ENCODE data around the gene CCDC88C.
A peak's percentile ranks its signal among the peaks of the same experiment; 100 is the strongest.

Gene CCDC88C

DNA sequence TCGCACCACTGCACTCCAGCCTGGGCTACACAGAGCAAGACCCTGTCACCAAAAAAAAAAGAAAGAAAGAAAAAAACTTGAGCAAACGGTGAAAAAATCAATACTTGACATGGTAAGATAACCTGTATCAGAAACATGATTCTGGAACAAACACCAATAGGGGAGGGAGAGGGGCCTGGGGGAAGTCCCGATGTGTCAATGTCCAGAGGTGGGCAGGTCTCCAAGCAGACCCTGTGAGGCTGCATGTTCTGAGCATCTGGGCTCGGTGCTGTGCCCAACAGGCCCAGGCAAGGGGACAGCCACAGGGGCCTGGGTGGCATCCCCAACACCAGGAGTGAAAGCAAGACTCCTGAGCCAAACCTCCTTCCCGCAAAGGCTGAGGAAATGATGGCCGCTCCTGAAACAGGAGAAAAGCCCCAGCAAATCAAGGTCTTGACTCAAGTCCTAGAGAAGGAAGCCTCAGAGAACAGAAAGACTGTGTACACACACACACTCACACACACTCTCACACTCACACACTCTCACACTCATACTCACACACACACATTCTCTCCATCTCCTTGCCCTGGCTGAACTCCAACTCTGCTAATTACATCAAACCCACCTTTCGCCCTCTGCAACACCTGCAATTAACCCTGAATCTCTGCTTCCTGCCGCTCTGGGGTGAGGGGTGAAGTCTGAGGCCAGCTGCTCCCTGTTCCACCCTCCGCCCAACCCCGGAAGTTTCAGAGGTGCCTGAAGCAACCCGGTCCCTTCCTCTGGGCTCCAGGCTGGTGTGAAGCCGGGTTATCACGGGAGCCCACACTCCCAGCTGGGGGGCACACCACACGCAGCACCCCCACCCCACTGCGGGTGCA, 20.4 kb downstream of the CCDC88C start:
- peak in 2 of 3 experiments; percentile 88 to 96 for DNase-seq

DNA sequence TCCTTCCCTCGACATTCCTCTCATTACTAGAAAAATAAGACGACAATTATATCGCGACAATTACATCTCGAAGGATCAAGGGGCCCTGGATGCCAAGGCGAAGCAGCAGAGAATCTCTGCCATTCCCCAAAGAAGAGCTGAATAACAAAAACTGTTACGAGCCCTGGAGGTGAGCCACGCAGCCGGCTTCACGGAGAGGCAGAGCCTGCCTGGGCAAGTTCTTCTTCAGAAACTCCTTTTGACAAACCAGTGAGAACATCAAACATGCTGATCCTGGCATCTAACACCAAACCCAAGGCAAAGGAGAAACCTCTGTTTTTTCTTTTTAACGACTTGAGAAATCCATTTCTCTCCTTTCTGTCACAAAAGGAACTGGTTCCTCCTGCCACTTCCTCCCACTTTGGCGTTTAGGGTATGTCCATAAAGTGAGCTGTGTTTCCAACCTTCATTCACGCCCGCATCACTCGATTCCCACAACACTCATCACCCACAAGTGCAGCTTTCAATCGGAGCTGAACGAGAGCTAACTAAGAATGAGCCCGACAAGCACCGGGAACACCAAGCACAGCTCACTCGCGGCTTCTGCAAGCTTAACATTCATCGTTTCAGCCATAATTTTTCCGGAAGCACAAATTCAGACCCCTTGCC, 21.5 kb downstream of the CCDC88C start:
- peak in 1 of 3 experiments; percentile 74 for DNase-seq

DNA sequence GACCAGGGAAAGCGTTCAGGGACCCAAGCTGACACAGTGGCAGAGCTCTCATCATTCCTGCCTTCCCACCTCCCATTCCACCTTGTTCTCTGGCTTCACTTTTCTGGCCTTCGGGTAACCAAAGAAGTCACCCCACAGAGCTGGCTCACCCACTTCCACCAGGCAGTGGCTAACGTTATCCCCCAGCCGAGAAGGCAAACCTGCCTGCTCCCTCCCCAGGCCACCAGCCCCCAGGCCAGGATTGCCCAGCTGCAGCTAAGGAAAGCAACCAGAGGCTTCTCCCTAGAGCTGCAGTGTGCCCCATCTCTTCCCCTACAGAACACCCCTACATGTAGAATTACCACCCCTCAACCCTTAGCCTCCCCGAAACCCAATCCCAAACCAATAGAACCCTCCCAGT, 22.2 kb downstream of the CCDC88C start:
- no peak for DNase-seq

DNA sequence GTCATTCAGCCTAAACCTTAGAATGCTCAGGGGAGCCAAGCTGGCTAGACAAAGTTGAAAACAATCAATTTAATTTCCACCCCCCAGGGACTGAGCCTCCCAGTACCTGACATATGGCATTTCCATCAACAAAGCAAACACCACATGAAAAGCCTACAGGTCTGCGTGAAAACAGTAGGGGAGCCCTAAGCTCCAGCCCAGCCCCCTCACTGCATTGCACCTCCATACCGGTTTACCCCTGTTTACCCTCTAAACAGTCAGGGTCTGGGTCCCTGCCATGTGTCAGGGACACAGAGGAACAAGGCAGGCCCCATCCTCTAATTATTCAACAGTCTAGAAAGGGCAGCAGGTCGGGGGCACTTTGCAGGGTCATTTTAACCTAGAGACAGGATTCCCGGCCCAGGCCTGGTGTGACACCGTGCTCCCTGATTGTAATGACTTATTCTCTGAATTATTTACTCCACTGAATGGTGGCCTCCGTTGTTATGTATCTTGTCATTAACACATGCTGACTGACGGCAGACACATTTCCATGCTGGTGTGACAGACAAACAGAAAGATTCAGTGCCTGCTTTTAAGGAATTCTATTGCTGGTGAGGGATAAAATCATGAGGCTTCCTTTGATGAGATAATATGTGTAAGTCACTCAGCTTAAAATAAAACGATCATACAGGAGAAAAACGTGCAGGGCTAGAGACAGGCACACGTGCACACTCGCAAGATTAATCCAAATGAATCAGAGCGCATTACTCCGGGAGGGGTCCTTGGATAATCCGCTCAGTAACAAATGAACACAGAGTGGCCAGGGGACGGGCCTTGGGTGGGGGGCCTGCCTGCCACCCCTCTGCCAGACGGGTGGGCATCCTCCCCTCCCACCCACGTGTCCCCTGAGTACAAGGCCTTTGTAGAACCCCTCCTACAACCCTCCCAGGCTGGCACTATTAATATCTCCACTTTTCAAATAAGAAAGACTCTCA, 23.2 kb downstream of the CCDC88C start:
- peak in 1 of 3 experiments; percentile 33 for DNase-seq

DNA sequence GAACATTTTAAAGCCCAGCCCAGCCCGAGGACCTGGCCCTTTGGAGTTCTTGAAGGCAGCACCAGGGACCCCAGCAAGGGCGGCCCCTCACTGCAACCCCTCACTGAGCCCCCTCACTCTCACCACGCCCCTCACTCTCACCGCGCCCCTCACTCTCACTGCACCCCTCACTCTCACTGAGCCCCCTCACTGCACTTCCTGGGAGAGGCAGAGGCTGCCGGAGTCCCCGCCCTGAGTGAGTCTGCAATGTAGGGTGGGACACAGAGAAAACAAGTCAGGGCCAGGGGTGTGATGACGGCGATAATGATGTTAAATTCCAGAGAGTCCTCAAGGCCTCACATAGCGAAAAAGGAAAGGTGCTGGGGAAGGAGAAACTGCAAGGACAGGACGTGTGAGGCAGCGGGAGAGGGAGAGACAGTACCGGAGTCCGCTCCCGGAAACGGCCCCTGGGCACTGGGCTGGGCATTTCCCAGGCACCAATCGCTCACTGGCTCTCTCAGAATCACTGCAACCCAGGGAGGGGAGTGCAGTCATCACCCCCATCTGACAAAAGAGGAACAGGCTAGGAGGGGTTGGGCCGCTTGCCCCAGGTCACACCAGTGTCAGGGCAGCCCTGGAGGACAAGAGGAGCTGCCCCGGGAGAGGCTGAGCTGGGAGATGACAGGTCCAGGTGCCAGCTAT, 24.9 kb downstream of the CCDC88C start:
- no peak for DNase-seq

DNA sequence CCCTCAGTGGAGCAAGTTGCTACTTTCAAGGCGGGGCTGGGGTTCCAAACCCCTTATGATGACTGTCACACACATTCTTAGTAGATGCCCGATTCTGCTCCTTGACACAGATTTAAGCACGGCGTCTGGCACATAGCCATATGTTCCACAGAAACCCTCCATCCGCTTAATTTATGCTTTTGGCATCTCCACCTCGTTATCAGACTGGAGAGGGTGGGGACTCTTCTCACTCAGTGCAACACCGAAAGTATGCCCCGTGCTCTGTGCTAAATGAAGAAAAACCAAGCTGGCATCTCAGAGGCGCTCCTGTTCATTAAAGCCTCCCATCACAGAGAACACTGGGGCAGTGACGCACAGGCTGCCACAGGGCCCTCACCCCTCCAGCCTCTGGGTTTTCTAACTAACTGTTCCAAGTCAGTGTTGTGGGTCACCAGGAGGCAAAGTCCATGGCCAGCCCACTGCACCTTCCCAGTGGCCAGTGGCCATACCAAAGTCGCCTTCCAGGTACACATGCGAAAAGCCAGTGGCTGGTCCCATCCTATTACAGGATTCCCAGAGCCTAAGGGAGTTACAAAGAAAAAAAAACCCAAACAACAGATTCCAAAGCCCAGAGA, 27.3 kb downstream of the CCDC88C start:
- peak in 2 of 3 experiments; percentile 25 to 30 for DNase-seq

DNA sequence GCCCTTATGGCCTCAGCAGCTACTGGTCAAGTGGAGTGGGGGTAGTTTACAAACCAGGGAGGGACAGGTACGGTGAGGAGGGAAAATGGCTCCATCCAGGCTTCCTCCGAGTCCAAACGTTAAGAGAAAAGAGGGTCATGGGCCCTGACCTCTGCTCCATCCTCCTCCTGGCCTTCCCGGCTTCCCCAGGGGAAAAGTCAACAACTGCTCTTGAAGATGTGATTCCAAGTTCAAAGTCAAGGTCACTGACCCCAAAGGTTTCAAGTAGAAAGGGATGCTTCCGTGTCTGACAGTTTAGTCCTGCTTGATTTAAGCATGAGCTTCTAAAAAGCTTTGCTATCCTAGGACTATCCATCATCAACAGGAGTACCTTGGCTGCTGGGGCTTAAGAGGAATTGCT, 28.5 kb downstream of the CCDC88C start:
- no peak for DNase-seq

DNA sequence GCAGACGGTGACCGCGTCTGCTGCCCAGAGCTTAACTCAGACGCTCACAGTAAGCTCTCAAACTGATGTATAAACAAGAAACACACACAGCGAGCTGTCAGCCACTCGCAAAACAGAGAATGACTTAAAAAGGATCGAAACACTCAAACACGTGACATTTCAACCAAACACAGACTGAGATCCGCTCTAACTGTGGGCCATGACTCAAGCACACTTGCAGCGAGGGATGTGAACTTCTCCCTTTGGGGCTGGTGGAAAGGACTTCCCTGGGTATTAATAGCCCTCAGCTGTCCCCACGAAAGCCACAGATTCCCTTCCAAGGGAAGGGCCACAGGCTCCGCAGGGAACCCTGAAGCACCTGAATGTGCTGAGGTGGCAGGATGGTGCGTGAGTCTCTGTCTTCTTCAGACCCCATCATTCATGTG, 29.1 kb downstream of the CCDC88C start:
- DNase-seq, result no peak

DNA sequence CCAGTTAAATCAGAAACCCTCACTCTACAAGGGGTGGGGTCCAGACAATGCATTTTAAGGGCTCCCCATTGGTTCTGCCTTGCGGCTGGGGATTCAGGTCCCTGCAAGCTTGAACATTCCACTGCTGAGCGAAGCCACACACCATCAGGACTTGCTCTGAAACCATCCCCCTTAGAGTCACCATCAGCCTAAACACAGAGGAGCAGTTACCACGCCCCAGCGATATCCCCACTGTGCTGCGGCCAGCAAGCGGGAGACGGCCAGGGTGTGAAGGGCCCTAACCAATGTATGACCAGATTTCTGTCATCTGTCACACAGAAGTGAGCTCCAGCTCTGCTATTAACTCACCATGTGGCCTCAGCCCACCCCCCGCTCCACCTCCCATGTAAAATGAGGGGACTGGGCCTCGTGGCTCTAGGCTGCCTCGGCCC, 29.7 kb downstream of the CCDC88C start:
- peak in 2 of 3 experiments; percentile 33 to 51 for DNase-seq

DNA sequence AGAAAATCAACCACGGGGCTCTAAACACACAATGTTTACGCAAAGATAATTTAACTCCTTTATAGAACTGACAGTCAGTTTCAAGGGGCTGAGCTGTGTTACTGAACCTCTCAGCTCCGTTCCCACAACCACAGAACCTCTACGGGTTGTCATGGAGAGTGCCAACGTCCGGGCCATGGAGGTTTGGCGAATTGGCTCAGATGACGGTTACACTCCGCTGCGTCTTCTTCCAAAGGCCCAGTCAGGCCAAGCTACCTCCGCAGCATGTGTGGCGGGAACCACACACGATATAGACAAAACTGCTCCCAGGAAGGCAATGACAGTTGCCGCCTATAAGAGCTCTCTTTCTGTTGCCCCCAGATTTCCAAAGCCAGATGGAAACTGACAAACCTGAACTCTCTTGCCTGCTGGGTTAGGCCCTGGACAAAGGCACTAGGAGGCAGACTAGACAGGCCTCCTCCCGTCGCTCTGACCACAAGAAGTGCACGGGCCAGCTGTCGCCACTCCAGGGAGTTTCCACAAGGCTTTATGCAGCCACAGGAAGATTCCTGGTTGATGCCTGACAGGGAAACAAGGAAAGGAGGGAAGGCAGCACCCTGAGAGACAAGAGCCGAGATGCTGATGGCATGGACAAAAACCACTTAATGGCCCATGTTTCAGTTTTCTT, 30.3 kb downstream of the CCDC88C start:
- peak in 1 of 3 experiments; percentile 90 for DNase-seq

DNA sequence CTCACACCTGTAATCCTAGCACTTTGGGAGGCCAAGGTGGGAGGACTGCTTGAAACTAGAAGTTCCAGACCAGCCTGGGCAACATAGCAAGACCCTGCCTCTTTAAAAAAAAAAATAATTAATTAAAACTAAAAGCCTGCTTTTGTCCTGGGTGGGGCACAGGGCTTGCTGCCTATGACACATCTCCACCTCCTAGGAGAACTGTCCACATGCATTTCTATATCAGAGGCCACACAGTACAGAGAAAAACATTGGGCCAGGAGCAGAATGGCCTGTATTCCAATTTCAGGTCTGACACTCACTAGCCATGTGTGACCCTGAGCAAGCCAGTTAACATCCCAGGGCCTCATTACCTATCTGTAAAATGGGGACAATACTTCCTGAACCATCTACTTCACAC, 31.9 kb downstream of the CCDC88C start:
- DNase-seq, result no peak

DNA sequence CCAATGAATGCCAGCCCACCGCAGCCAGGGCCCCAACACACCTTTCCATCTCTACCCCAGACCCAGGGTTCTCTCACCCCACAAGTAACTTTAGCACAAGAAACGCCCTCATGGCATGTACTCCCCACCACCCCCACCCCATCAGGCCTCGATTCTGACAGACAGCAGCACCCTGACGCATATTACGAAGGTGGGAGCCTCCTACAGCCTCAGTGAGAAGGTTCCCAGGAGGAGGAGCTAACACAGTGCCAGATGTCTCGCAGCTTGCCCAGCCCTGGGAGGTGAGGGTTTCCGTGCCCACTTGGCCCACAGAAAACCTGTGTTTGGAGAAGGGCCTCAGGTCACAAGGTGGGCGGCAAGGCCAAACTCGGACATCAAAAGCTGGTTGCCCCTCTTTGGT, 32.4 kb downstream of the CCDC88C start:
- DNase-seq, result no peak

DNA sequence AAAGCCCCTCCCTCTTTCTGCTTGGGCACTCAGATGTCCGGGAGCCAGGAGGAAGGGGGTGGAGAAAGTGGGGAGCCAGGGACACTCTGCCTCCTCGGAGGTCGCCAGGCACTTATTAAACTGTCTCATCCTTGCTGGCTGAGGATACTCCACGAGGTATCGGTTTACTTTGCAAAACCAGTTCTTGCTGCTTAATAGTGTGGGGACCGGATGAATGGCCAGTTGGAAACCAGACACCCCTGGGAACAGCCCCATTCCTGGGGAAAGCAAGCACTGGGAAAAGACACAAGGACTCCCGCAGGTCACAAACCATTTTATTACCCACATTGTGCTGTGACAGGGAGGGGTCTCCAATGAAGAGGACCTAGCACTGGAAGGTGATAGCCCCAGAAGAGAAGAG, 34.2 kb downstream of the CCDC88C start:
- DNase-seq, result peak in 2 of 3 experiments; percentile 39 to 53

DNA sequence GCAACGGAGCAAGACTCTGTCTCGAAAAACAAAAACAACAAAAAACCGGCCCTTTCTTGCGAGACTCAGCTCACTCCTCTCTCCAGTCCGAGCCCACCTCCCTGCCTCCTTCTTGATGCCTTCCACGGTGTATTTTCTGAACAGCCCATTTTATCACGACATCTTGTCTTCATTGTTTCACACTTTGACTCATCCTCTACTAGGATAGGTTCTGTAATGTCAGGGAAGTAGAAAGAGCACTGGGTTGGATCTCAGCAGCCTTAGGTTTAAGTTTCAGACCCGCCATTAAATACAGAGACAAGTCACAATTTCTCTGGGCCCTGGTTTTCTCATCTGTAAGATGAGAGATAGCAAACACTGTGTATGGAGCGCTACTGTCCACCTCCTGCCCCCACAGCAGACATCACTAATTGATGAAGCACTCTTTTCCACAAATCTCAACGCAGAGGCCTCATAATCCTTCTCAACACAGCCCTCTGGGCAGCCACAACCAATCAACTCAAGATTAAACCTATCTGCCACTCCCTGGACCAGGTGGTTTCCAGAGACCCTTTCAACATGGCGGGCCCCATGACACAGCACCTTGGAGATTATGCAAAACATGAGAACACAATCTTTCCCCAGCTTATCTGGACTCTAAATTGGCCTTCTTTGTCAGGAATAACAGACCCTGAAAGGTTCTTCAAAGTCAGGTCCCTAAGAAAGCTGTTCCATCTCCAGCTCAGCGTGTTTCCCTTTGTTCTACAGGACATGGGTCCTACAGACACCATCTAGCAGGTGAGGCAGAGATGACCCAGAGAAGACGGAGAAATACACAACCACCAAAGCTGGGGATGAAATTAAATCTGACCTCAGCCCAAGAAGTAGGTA, 35.6 kb downstream of the CCDC88C start:
- no peak for DNase-seq

DNA sequence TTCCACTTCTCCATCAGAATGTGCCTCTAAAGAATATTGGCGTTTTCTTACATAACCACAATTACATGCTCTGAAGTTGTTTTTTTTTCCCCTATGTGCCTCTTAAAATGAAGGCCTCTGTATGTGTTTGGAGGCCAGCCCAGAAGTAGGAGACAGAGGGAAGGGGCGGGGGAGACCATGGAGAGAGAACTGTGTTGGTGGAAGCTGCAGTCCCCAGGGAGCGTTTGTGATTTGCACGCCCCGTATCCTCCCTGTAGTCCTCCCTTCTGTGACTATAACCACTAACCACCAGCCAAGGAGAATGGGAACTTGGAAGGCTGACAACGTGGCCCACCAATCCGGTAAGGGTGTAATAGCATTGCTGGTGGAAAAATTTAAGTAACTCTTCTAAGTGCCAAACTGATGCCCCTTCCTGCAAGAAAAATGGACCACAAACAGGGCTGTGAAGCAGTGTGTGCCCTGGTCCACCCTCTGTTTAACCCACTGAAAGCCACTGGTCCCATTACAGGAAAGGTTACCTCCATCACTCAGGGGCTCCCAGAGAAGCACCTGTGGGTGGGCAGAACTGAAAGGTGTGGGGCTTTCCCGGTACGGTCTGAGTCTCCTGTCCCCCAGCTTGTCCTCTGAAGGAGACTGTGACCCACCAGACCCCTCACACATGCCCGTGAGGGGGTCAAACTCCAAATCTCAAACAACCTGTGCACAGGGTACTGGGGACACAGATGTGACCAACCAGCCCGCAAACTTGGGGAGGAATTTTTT, 36.8 kb downstream of the CCDC88C start:
- DNase-seq, result peak in 2 of 3 experiments; percentile 30 to 89

DNA sequence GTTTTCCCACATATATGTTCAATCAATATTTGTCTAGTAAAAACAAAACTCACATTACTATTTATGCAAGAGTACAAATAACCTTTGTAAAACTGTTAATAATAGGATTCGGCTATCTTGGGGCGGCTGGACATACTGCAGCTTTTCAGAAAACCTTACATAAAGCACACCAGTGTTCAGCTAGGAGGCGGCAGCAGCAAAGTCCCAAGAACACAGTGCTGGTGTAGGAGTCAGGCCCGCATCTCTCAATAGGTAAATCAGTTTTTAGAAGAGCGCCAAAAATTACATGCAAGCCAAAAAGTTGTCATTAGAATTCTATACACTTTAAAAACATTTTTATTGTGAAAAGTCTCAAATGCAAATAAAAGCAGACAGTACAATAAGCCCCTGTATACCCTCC, 37.5 kb downstream of the CCDC88C start:
- DNase-seq, result no peak

DNA sequence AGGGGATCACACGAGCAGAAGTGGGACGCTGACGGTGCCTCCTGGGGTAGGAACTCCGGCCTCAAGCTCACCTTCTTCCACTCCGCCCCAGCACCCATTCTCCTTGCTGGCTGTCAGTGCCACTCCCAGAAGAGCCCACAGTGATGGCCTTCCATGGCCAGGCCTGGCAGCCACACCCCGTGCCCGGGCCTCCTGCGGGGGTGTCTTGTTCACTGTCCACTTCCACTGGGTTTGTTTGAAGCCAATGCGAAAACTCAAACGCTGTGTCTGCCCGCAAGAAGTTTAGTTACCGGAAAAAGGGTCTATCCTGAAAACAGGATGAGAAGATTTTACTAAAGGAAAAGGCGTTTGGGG, 38.1 kb downstream of the CCDC88C start:
- DNase-seq, result no peak

DNA sequence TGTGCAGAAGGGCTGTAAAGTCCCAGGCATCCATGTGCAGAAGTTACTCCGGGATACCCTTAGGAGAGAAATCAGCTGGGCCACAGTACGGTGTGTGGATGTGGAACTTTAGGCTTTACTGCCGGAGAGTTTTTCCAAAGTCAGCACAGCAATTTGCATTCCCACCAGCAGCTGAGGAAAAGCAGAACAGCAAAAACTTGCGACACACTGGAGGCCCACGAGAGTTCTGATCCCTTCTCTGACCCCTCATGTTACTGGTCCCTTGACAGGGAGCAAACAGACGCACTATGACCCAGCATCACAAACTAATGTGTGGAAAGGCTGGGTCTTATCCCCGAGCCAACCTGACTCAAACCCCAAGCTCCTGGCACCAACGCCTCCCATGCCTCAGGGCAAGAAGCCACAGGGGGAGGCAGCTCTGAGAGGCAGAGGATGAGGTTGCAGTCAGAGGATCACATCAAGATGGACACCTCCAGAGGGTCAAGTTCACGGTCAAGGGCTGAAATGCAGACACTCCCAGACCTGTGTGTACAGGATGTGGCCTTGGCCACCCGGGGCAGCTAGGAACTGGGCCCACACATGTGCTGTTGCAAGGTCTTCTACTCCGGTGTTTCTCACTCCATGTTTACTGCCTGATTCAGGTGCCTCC, 38.6 kb downstream of the CCDC88C start:
- DNase-seq, result no peak
